ENCODE measurements around the gene GPD1L. TPM values are rescaled to one million over a fixed set of nuclear protein-coding genes. Genes with fewer than 3 reads are reported as not detected.

Gene GPD1L
- total and polyA plus RNA-seq, 2 of the 13 experiments (the other 11 are each of a cell fraction or from before 2014, with no cell fraction given), result 4.9 to 13.7 TPM

DNA sequence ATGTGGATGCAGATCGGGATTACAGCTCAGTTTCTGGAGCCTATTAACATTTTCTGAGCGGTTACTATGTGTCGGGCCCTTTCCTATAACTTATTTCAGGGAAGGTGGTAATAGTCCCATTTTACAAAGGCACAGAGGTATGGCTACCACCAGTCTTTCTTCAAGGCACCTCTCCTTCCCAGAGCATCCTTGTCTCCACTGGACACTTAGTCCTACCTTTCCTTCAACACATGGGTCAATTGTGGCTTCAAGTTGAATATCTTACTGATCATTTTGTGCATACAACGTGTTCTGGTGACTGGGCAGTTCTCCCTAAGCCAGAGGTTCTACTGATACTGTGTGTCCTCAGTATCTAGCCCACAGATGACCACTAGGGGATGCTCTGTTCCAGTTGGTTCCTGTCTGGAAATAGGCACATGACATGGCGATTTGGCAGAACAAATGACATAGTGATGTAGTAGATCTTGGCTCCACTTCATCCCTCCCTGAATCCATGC is 71.3 kb downstream of the GPD1L start (continued):
- TF ChIP-seq, protein P1, sequence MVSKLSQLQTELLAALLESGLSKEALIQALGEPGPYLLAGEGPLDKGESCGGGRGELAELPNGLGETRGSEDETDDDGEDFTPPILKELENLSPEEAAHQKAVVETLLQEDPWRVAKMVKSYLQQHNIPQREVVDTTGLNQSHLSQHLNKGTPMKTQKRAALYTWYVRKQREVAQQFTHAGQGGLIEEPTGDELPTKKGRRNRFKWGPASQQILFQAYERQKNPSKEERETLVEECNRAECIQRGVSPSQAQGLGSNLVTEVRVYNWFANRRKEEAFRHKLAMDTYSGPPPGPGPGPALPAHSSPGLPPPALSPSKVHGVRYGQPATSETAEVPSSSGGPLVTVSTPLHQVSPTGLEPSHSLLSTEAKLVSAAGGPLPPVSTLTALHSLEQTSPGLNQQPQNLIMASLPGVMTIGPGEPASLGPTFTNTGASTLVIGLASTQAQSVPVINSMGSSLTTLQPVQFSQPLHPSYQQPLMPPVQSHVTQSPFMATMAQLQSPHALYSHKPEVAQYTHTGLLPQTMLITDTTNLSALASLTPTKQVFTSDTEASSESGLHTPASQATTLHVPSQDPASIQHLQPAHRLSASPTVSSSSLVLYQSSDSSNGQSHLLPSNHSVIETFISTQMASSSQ (IDR thresholded peaks at IDR 0.05; ENCODE audit: low read depth), result no peak
- TF ChIP-seq, protein P1 (CRISPR knock-in tag; IDR thresholded peaks at IDR 0.05; ENCODE audit: borderline replicate concordance), result no peak
- no peak for TF ChIP-seq ZNF724P (CRISPR knock-in tag; IDR thresholded peaks at IDR 0.05; ENCODE audit: borderline replicate concordance)
- no peak for TF ChIP-seq ZNF558 (CRISPR knock-in tag; IDR thresholded peaks at IDR 0.05; ENCODE audit: borderline replicate concordance)
- no peak for TF ChIP-seq PAWR (CRISPR knock-in tag; IDR thresholded peaks at IDR 0.05; ENCODE audit: borderline replicate concordance)
- peak; percentile 7; the same call in 1 of the 2 replicates for TF ChIP-seq ZNF614 (CRISPR knock-in tag; IDR thresholded peaks at IDR 0.05; ENCODE audit: borderline replicate concordance)
- peak; percentile 60 for TF ChIP-seq GATAD2A (CRISPR knock-in tag; IDR thresholded peaks at IDR 0.05)
- TF ChIP-seq SALL1 (CRISPR knock-in tag; IDR thresholded peaks at IDR 0.05), result peak; percentile 32; the same call in 1 of the 2 replicates
- TF ChIP-seq, protein P2, sequence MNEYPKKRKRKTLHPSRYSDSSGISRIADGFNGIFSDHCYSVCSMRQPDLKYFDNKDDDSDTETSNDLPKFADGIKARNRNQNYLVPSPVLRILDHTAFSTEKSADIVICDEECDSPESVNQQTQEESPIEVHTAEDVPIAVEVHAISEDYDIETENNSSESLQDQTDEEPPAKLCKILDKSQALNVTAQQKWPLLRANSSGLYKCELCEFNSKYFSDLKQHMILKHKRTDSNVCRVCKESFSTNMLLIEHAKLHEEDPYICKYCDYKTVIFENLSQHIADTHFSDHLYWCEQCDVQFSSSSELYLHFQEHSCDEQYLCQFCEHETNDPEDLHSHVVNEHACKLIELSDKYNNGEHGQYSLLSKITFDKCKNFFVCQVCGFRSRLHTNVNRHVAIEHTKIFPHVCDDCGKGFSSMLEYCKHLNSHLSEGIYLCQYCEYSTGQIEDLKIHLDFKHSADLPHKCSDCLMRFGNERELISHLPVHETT (CRISPR knock-in tag; conservative IDR thresholded peaks at IDR 0.05), result 0 out of 2 replicates have a peak, but pooled peaks have one; percentile 23
- peak; percentile 97 for TF ChIP-seq SMC3 (IDR thresholded peaks at IDR 0.05; ENCODE audit: low read length)
- TF ChIP-seq, protein P3, sequence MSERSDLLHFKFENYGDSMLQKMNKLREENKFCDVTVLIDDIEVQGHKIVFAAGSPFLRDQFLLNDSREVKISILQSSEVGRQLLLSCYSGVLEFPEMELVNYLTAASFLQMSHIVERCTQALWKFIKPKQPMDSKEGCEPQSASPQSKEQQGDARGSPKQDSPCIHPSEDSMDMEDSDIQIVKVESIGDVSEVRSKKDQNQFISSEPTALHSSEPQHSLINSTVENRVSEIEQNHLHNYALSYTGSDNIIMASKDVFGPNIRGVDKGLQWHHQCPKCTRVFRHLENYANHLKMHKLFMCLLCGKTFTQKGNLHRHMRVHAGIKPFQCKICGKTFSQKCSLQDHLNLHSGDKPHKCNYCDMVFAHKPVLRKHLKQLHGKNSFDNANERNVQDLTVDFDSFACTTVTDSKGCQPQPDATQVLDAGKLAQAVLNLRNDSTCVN (CRISPR knock-in tag; IDR thresholded peaks at IDR 0.05; ENCODE audit: borderline replicate concordance), result no peak
- no peak for TF ChIP-seq KLF15 (CRISPR knock-in tag; IDR thresholded peaks at IDR 0.05; ENCODE audit: borderline replicate concordance)
- TF ChIP-seq, protein P4, sequence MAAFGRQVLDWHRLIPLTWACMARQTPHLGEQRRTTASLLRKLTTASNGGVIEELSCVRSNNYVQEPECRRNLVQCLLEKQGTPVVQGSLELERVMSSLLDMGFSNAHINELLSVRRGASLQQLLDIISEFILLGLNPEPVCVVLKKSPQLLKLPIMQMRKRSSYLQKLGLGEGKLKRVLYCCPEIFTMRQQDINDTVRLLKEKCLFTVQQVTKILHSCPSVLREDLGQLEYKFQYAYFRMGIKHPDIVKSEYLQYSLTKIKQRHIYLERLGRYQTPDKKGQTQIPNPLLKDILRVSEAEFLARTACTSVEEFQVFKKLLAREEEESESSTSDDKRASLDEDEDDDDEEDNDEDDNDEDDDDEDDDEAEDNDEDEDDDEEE (CRISPR knock-in tag; IDR thresholded peaks at IDR 0.05), result no peak; the same call in 1 of the 2 replicates
- no peak for TF ChIP-seq ZFP1 (CRISPR knock-in tag; IDR thresholded peaks at IDR 0.05)
- TF ChIP-seq, protein P5, sequence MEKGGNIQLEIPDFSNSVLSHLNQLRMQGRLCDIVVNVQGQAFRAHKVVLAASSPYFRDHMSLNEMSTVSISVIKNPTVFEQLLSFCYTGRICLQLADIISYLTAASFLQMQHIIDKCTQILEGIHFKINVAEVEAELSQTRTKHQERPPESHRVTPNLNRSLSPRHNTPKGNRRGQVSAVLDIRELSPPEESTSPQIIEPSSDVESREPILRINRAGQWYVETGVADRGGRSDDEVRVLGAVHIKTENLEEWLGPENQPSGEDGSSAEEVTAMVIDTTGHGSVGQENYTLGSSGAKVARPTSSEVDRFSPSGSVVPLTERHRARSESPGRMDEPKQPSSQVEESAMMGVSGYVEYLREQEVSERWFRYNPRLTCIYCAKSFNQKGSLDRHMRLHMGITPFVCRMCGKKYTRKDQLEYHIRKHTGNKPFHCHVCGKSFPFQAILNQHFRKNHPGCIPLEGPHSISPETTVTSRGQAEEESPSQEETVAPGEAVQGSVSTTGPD (CRISPR knock-in tag; IDR thresholded peaks at IDR 0.05), result no peak
- 0 out of 2 replicates have a peak, but pooled peaks have one; percentile 56 for TF ChIP-seq ZNF12 (CRISPR knock-in tag; IDR thresholded peaks at IDR 0.05)
- TF ChIP-seq, protein P6, sequence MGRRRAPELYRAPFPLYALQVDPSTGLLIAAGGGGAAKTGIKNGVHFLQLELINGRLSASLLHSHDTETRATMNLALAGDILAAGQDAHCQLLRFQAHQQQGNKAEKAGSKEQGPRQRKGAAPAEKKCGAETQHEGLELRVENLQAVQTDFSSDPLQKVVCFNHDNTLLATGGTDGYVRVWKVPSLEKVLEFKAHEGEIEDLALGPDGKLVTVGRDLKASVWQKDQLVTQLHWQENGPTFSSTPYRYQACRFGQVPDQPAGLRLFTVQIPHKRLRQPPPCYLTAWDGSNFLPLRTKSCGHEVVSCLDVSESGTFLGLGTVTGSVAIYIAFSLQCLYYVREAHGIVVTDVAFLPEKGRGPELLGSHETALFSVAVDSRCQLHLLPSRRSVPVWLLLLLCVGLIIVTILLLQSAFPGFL (CRISPR knock-in tag; IDR thresholded peaks at IDR 0.05), result no peak
- TF ChIP-seq, protein P7, sequence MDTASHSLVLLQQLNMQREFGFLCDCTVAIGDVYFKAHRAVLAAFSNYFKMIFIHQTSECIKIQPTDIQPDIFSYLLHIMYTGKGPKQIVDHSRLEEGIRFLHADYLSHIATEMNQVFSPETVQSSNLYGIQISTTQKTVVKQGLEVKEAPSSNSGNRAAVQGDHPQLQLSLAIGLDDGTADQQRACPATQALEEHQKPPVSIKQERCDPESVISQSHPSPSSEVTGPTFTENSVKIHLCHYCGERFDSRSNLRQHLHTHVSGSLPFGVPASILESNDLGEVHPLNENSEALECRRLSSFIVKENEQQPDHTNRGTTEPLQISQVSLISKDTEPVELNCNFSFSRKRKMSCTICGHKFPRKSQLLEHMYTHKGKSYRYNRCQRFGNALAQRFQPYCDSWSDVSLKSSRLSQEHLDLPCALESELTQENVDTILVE (CRISPR knock-in tag; IDR thresholded peaks at IDR 0.05), result no peak; the same call in 1 of the 2 replicates
